H9 (cell line): ENCODE results near the gene KCNMA1. TPM values are rescaled to one million over a fixed set of nuclear protein-coding genes. Genes with fewer than 3 reads are reported as not detected.

ENCODE experiments used
- DNase-seq: peaks from one replicate; pipeline ENCODE4 v3.0.0-alpha.2; 2017
- H2AFZ ChIP-seq: one replicate; pipeline ENCODE4 v1.6.1; 2013; ENCODE audit warnings: mild to moderate bottlenecking, low read length, control low read depth, moderate library complexity
- H2AK5ac ChIP-seq: 2 replicates; pipeline ENCODE4 v1.6.1; 2013; ENCODE audit warnings: low read length, control low read depth, mixed read lengths; ENCODE audit not compliant: insufficient read length
- H2BK120ac ChIP-seq: one replicate; pipeline ENCODE4 v1.6.1; 2013; ENCODE audit warnings: low read depth, mild to moderate bottlenecking, low read length, control low read depth, inconsistent platforms; ENCODE audit not compliant: poor library complexity, severe bottlenecking
- H2BK12ac ChIP-seq: 2 replicates; pipeline ENCODE4 v1.6.1; 2013; ENCODE audit warnings: low read length, control low read depth, mixed read lengths, low read depth; ENCODE audit not compliant: insufficient read length
- H2BK15ac ChIP-seq: 2 replicates; pipeline ENCODE4 v1.6.1; 2013; ENCODE audit warnings: low read depth, low read length, control low read depth
- H2BK20ac ChIP-seq: one replicate; pipeline ENCODE4 v1.6.1; 2013; ENCODE audit warnings: low read depth, mild to moderate bottlenecking, low read length, control low read depth, inconsistent platforms; ENCODE audit not compliant: poor library complexity, severe bottlenecking
- H2BK5ac ChIP-seq: 2 replicates; pipeline ENCODE4 v1.6.1; 2013; ENCODE audit warnings: low read length, control low read depth, mixed read lengths; ENCODE audit not compliant: insufficient read length
- H3K14ac ChIP-seq: 2 replicates; pipeline ENCODE4 v1.6.1; 2013; ENCODE audit warnings: low read length, control low read depth; ENCODE audit not compliant: insufficient read depth
- H3K18ac ChIP-seq: 2 replicates; pipeline ENCODE4 v1.6.1; 2013; ENCODE audit warnings: low read depth, mild to moderate bottlenecking, mixed read lengths, low read length, control low read depth; ENCODE audit not compliant: insufficient read length
- H3K23ac ChIP-seq: 2 replicates; pipeline ENCODE4 v1.6.1; 2013; ENCODE audit warnings: low read length, control low read depth, mixed read lengths, low read depth; ENCODE audit not compliant: insufficient read length
- H3K23me2 ChIP-seq: 2 replicates; pipeline ENCODE4 v1.6.1; 2013; ENCODE audit warnings: low read depth, mild to moderate bottlenecking, mixed read lengths, low read length, control low read depth; ENCODE audit not compliant: insufficient read length, poor library complexity, severe bottlenecking
- H3K27ac ChIP-seq: 2 replicates; pipeline ENCODE4 v1.5.1; 2013; ENCODE audit warnings: low read length, control low read depth, mixed read lengths, low read depth; ENCODE audit not compliant: insufficient read length
- H3K27me3 ChIP-seq: 2 replicates; pipeline ENCODE4 v1.6.1; 2013; ENCODE audit warnings: low read length, control low read depth, inconsistent platforms; ENCODE audit not compliant: insufficient read depth
- H3K4ac ChIP-seq: 2 replicates; pipeline ENCODE4 v1.6.1; 2013; ENCODE audit warnings: low read depth, mild to moderate bottlenecking, control low read depth, inconsistent platforms, low read length, moderate library complexity
- H3K4me1 ChIP-seq: 2 replicates; pipeline ENCODE4 v1.6.1; 2013; ENCODE audit warnings: low read length, control low read depth, inconsistent platforms; ENCODE audit not compliant: insufficient read depth
- H3K4me2 ChIP-seq: 2 replicates; pipeline ENCODE4 v1.6.1; 2013; ENCODE audit warnings: low read length, control low read depth, mixed read lengths; ENCODE audit not compliant: insufficient read length, insufficient read depth
- H3K56ac ChIP-seq: 2 replicates; pipeline ENCODE4 v1.6.1; 2013; ENCODE audit warnings: low read depth, mild to moderate bottlenecking, mixed read lengths, low read length, control low read depth; ENCODE audit not compliant: insufficient read length
- H3K79me1 ChIP-seq: 2 replicates; pipeline ENCODE4 v1.6.1; 2013; ENCODE audit warnings: low read depth, mild to moderate bottlenecking, moderate library complexity, low read length, control low read depth, inconsistent platforms; ENCODE audit not compliant: insufficient read depth, poor library complexity, severe bottlenecking
- H3K79me2 ChIP-seq: 2 replicates; pipeline ENCODE4 v1.6.1; 2013; ENCODE audit warnings: low read length, control low read depth, inconsistent platforms; ENCODE audit not compliant: insufficient read depth
- H3K9ac ChIP-seq: 2 replicates; pipeline ENCODE4 v1.6.1; 2013; ENCODE audit warnings: low read length, control low read depth, mixed read lengths; ENCODE audit not compliant: insufficient read length; ENCODE audit errors: extremely low read depth
- H3K9me3 ChIP-seq: one replicate; pipeline ENCODE4 v1.6.1; 2013; ENCODE audit warnings: low read depth, low read length, inconsistent platforms; ENCODE audit not compliant: control insufficient read depth
- H3T11ph ChIP-seq: one replicate; pipeline ENCODE4 v1.6.1; 2013; ENCODE audit warnings: mild to moderate bottlenecking, low read length, control low read depth, inconsistent platforms
- H4K20me1 ChIP-seq: one replicate; pipeline ENCODE4 v1.6.1; 2013; ENCODE audit not compliant: control insufficient read depth, insufficient read length, insufficient read depth
- H4K5ac ChIP-seq: 2 replicates; pipeline ENCODE4 v1.6.1; 2013; ENCODE audit warnings: low read depth, mild to moderate bottlenecking, mixed read lengths, low read length, control low read depth; ENCODE audit not compliant: insufficient read length
- H4K8ac ChIP-seq: replicated peaks from 2 replicates; pipeline ENCODE4 v1.6.1; 2013; ENCODE audit warnings: low read length, control low read depth, mixed read lengths, low read depth; ENCODE audit not compliant: insufficient read length
- H4K91ac ChIP-seq: 2 replicates; pipeline ENCODE4 v1.6.1; 2013; ENCODE audit warnings: low read depth, mild to moderate bottlenecking, moderate library complexity, mixed read lengths, low read length, control low read depth; ENCODE audit not compliant: insufficient read length
- H3K27ac Mint-ChIP-seq, 3 experiments: 2 replicates in 2 of 3; 3 replicates in 1 of 3; pipeline ENCODE4 v1.8.0; 2020 to 2021; ENCODE audit warnings: mixed read lengths in 3 of 3, mild to moderate bottlenecking in 1 of 3, moderate library complexity in 1 of 3
- H3K27me3 Mint-ChIP-seq: 2 replicates; pipeline ENCODE4 v1.8.0; 2021; ENCODE audit warnings: low read depth, mild to moderate bottlenecking, moderate library complexity, mixed read lengths
- H3K36me3 Mint-ChIP-seq, 3 experiments: 2 replicates in 2 of 3; 3 replicates in 1 of 3; pipeline ENCODE4 v1.8.0; 2020 to 2021; ENCODE audit warnings: low read depth in 3 of 3, mixed read lengths in 3 of 3; ENCODE audit not compliant: insufficient read depth in 1 of 3
- H3K4me1 Mint-ChIP-seq, 2 experiments: 2 replicates each; pipeline ENCODE4 v1.8.0; 2020; ENCODE audit warnings: mixed read lengths in 2 of 2
- H3K4me3 Mint-ChIP-seq, 2 experiments: 2 replicates in 1 of 2; 3 replicates in 1 of 2; pipeline ENCODE4 v1.8.0; 2020 to 2021; ENCODE audit warnings: mild to moderate bottlenecking in 2 of 2, mixed read lengths in 2 of 2, moderate library complexity in 1 of 2
- H3K9me3 Mint-ChIP-seq, 2 experiments: 2 replicates in 1 of 2; 3 replicates in 1 of 2; pipeline ENCODE4 v1.8.0; 2020; ENCODE audit warnings: mild to moderate bottlenecking in 2 of 2, mixed read lengths in 2 of 2, moderate library complexity in 1 of 2
- total RNA-seq: library from RNA; stranded (reverse); gene quantifications from 2 replicates; pipeline ENCODE4 v1.2.1, GENCODE V29; 2021
- TF ChIP-seq, protein P1 (sequence below): fragments of 200-600 bp; sonication (generic); conservative IDR thresholded peaks from 3 replicates; pipeline ENCODE4 v1.8.0; 2021; ENCODE audit warnings: antibody characterized with exemption, mild to moderate bottlenecking

KCNMA1 gene
- total RNA-seq, 1 experiment from 2014 or later: 2.0 TPM

DNA sequence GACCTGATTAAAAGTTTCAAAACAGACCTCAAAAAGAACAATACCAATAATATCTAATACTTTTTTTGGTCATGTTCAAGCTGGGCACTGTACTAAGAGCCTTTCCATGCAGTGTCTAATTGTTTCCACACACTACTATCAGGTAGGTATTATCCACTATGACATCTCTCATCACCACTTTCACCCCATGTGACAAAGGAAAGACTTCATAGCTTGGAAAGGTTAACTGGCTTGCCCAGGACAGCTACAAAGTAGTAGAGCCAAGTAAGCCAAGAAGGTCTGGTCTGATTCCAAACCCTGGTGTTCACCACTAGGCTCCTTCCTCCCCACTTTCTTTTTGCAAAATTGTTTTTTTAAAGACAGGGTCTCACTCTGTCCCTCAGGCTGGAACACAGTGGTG, 400.5 kb downstream of the KCNMA1 start:
- TF ChIP-seq, protein P1, sequence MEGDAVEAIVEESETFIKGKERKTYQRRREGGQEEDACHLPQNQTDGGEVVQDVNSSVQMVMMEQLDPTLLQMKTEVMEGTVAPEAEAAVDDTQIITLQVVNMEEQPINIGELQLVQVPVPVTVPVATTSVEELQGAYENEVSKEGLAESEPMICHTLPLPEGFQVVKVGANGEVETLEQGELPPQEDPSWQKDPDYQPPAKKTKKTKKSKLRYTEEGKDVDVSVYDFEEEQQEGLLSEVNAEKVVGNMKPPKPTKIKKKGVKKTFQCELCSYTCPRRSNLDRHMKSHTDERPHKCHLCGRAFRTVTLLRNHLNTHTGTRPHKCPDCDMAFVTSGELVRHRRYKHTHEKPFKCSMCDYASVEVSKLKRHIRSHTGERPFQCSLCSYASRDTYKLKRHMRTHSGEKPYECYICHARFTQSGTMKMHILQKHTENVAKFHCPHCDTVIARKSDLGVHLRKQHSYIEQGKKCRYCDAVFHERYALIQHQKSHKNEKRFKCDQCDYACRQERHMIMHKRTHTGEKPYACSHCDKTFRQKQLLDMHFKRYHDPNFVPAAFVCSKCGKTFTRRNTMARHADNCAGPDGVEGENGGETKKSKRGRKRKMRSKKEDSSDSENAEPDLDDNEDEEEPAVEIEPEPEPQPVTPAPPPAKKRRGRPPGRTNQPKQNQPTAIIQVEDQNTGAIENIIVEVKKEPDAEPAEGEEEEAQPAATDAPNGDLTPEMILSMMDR: no peak
- no peak overlapping the region for H3K9ac ChIP-seq

More for the DNA sequence above, 400.5 kb downstream of the KCNMA1 start:
- Histone ChIP-seq H3K23me2 (no peaks in the 10 kb centered on the region), H2AFZ (no peak overlapping the region), H4K5ac (no peak overlapping the region), H3K4me2 (no peak overlapping the region), H3K27me3 (no peaks in the 10 kb centered on the region), H3K9me3 (no peaks in the 10 kb centered on the region), H4K20me1 (no peaks in the 10 kb centered on the region), H3K23ac (no peak overlapping the region), H3K27ac (no peak overlapping the region), H2BK20ac (no peak overlapping the region), H2BK5ac (no peak overlapping the region), H4K8ac (no peak overlapping the region), H2AK5ac (no peak overlapping the region), H3K4me1 (no peaks in the 10 kb centered on the region), H4K91ac (no peak overlapping the region), H3K56ac (no peak overlapping the region), H2BK120ac (no peak overlapping the region), H3K79me2 (no peaks in the 10 kb centered on the region), H2BK12ac (no peak overlapping the region), H3K79me1 (no peaks in the 10 kb centered on the region), H3K18ac (no peak overlapping the region), H3K4ac (no peak overlapping the region), H3T11ph (no peak overlapping the region), H3K14ac (no peak overlapping the region), H2BK15ac (no peak overlapping the region)
- Mint-ChIP-seq H3K36me3 (peaks cover 0 to 4% (median 2%) of the 10 kb centered on the region in 3 experiments; a peak in 3 of 7 replicates), H3K9me3 (peaks cover 5% of the 10 kb centered on the region in 2 experiments; a peak in 4 of 5 replicates), H3K4me3 (no peak overlapping the region), H3K4me1 (no peaks in the 10 kb centered on the region), H3K27me3 (peaks cover 2% of the 10 kb centered on the region), H3K27ac (no peak overlapping the region)
- no peak for DNase-seq
